A673 (cell line): ENCODE data around the gene CLIC6. TPM values are rescaled to one million over a fixed set of nuclear protein-coding genes. Genes with fewer than 3 reads are reported as not detected.

Source experiments
- BruUV-seq: library from RNA; stranded (reverse); fragments of 400-500 nt; replicated peaks from 2 replicates; lab custom pipeline; 2021; lab: Mats Ljungman, UMichigan
- CTCF ChIA-PET: fragments of 300-600 bp; sonication (Branson Sonifier 250); formaldehyde crosslinking; loops from one replicate; lab custom pipeline; 2022; ENCODE audit warnings: antibody characterized with exemption; lab: Charles Lee
- POLR2A ChIA-PET: fragments of 300-600 bp; sonication (Branson Sonifier 250); formaldehyde crosslinking; loops from one replicate; lab custom pipeline; 2022; ENCODE audit warnings: antibody characterized with exemption; ENCODE audit not compliant: low non-redundant PET; lab: Charles Lee
- DNase-seq: peaks from one replicate; pipeline ENCODE4 v3.0.0-alpha.2; 2015; ENCODE audit warnings: low spot score
- H3K27ac ChIP-seq: fragments of 200-600 bp; sonication (generic); 2 replicates; pipeline ENCODE4 v1.5.1; 2016; ENCODE audit warnings: mixed run types, low read depth, mild to moderate bottlenecking, mixed read lengths, antibody characterized with exemption, low read length; ENCODE audit not compliant: poor library complexity, severe bottlenecking
- H3K27me3 ChIP-seq: fragments of 200-600 bp; sonication (generic); replicated peaks from 2 replicates; pipeline ENCODE4 v1.6.1; 2017; ENCODE audit warnings: mixed run types, low read depth, mild to moderate bottlenecking, mixed read lengths, antibody characterized with exemption, low read length; ENCODE audit not compliant: insufficient read depth, poor library complexity
- H3K36me3 ChIP-seq: fragments of 200-600 bp; sonication (generic); 2 replicates; pipeline ENCODE4 v1.6.1; 2016; ENCODE audit warnings: mixed run types, mild to moderate bottlenecking, mixed read lengths, antibody characterized with exemption, low read length; ENCODE audit not compliant: insufficient read depth, poor library complexity, severe bottlenecking
- H3K4me1 ChIP-seq: fragments of 200-600 bp; sonication (generic); 2 replicates; pipeline ENCODE4 v1.6.1; 2017; ENCODE audit warnings: mixed run types, mild to moderate bottlenecking, mixed read lengths, antibody characterized with exemption, low read length; ENCODE audit not compliant: insufficient read depth, poor library complexity, severe bottlenecking
- H3K4me3 ChIP-seq: fragments of 200-600 bp; sonication (generic); 2 replicates; pipeline ENCODE4 v1.5.1; 2016; ENCODE audit warnings: low read depth, mixed run types, mild to moderate bottlenecking, mixed read lengths, low read length; ENCODE audit not compliant: poor library complexity, severe bottlenecking
- H3K9me3 ChIP-seq: fragments of 200-600 bp; sonication (generic); 2 replicates; pipeline ENCODE4 v1.6.1; 2016; ENCODE audit warnings: mixed run types, low read depth, mild to moderate bottlenecking, mixed read lengths, antibody characterized with exemption, low read length; ENCODE audit not compliant: poor library complexity, severe bottlenecking
- EZH2 ChIP-seq: fragments of 200-600 bp; sonication (generic); IDR thresholded peaks from 2 replicates; pipeline ENCODE4 v1.6.1; 2017; ENCODE audit warnings: borderline replicate concordance, low read depth, mild to moderate bottlenecking, mixed read lengths, antibody characterized with exemption, low read length; ENCODE audit not compliant: poor library complexity, severe bottlenecking
- intact Hi-C: fragments of 100-400 bp; cut with micrococcal nuclease; formaldehyde crosslinking; loops from one replicate; pipeline ENCODE4 v1.10.0; 2022; ENCODE audit not compliant: unreplicated experiment
- total RNA-seq: library from RNA; stranded (reverse); gene quantifications from 2 replicates; pipeline ENCODE4 v1.2.3, GENCODE V29; 2021
- TF ChIP-seq, protein P1 (sequence below): fragments of 300-800, 200-600 bp; sonication (generic); conservative IDR thresholded peaks from 2 replicates; pipeline ENCODE4 v1.5.1; 2017; ENCODE audit warnings: low read depth, mild to moderate bottlenecking, antibody characterized with exemption, low read length, moderate library complexity, mixed read lengths

The CLIC6 gene
- total RNA-seq, 1 experiment from 2014 or later, result not detected

DNA sequence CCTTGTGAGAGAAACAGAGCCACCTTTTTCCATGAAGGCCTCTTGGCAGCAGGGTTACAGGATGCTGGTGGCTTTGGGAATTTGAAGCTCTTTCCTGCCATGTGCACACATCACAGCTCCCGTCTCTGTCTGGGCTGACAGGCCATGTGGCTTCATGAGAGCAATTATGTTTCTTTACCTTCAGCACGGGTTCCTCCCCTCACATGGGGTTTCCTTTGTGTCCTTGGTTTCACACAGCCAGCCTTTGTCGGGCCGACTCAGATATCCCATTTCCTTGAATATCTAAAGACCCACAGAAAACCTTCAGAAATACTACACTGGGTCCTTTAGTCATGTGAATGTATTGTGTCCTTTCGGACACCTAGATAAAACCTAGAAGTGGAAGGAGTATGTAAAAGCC lies 7.1 kb downstream of the CLIC6 start:
- Histone ChIP-seq H3K36me3 (no peaks in the 10 kb centered on the region), H3K27ac (no peak overlapping the region), H3K4me3 (no peak overlapping the region), H3K27me3 (peaks cover 38% of the 10 kb centered on the region), H3K9me3 (peaks cover 2% of the 10 kb centered on the region), H3K4me1 (no peaks in the 10 kb centered on the region)
- CTCF ChIA-PET, result no interaction called here
- no TSS peak for BruUV-seq
- TF ChIP-seq, protein P1, sequence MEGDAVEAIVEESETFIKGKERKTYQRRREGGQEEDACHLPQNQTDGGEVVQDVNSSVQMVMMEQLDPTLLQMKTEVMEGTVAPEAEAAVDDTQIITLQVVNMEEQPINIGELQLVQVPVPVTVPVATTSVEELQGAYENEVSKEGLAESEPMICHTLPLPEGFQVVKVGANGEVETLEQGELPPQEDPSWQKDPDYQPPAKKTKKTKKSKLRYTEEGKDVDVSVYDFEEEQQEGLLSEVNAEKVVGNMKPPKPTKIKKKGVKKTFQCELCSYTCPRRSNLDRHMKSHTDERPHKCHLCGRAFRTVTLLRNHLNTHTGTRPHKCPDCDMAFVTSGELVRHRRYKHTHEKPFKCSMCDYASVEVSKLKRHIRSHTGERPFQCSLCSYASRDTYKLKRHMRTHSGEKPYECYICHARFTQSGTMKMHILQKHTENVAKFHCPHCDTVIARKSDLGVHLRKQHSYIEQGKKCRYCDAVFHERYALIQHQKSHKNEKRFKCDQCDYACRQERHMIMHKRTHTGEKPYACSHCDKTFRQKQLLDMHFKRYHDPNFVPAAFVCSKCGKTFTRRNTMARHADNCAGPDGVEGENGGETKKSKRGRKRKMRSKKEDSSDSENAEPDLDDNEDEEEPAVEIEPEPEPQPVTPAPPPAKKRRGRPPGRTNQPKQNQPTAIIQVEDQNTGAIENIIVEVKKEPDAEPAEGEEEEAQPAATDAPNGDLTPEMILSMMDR, result no peak
- no peak for TF ChIP-seq EZH2
- DNase-seq, result no peak
- POLR2A ChIA-PET, result no interaction called here
- intact Hi-C loops, result no loop called here

DNA sequence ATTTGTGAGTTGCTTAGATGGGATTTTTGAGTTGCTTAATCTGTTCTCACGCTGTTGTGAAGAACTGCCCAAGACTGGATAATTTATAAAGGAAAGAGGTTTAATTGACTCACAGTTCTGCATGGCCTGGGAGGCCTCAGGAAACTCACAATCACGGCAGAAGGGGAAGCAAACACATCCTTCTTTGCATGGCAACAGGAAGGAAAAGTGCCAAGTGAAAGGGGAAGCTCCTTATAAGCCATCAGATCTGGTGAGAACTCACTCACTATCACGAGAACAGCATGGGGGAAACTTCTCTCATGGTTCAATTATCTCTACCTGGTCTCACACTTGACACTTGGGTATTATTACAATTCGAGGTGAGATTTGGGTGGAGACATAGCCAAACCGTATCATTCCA lies 10.3 kb downstream of the CLIC6 start:
- H3K4me3 ChIP-seq, result no peak overlapping the region
- no peak for TF ChIP-seq EZH2
- TF ChIP-seq, protein P1, result no peak
- peaks cover 6% of the 10 kb centered on the region for H3K27me3 ChIP-seq
- no peak for DNase-seq
- intact Hi-C loops, result no loop called here
- ChIA-PET POLR2A (no interaction called here), CTCF (no interaction called here)
- peaks cover 2% of the 10 kb centered on the region for H3K9me3 ChIP-seq
- no TSS peak for BruUV-seq
- H3K4me1 ChIP-seq, result no peaks in the 10 kb centered on the region
- no peak overlapping the region for H3K27ac ChIP-seq
- no peaks in the 10 kb centered on the region for H3K36me3 ChIP-seq

DNA sequence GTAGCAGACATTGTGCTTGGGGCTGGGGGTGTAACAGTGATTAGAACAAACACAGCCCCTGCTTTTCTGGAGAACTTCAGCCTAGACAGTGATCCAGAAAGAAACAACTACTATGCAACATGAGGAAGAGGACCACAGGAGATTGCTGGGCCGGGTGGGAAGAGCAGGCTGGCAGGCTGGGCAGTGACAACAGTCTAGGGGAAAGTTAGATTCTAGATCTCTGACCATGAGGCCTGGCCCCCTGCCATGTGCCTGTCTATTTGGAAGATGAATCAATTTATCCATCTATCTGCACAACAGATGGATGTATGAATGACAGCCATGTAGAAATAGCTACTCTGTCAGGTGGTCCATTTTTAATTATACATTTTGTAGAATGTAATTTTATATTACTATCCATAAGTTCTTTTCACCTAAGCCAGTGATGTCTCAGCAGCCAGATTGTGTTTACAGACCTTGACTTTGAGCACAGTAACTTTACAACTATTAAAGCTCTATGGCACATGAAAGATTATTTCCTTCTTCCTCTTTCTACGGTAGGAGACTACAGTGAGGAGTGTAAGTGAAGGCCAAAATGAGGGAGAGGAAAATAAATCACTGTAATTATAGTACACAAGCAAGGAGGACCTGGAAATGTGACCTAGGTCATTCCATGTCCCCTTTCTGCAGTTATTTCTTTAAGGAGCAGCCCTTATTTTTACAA lies 15.5 kb downstream of the CLIC6 start:
- no peak for DNase-seq
- Histone ChIP-seq H3K4me1 (no peaks in the 10 kb centered on the region), H3K27me3 (no peaks in the 10 kb centered on the region), H3K4me3 (no peak overlapping the region), H3K36me3 (no peaks in the 10 kb centered on the region), H3K9me3 (peaks cover 2% of the 10 kb centered on the region), H3K27ac (no peak overlapping the region)
- TF ChIP-seq, protein P1, result no peak
- no peak for TF ChIP-seq EZH2
- CTCF ChIA-PET, result no interaction called here
- BruUV-seq, result no TSS peak
- intact Hi-C loops, result no loop called here
- POLR2A ChIA-PET, result no interaction called here
